B cell (primary cell): ENCODE data around the gene CCHCR1. TPM values are rescaled to one million over a fixed set of nuclear protein-coding genes. Genes with fewer than 3 reads are reported as not detected.

Source experiments
- ATAC-seq: fragments of 200-7000 bp; cut with Tn5 transposase; one replicate; pipeline ENCODE4 v1.10.0; 2021; ENCODE audit warnings: low read depth, mild to moderate bottlenecking, moderate number of reproducible peaks, moderate library complexity
- CTCF ChIA-PET: fragments of 350-600 bp; sonication (Branson Sonifier 250); formaldehyde crosslinking; loops from one replicate; lab custom pipeline; 2021; ENCODE audit warnings: antibody characterized with exemption, inconsistent platforms; lab: Charles Lee
- POLR2A ChIA-PET: fragments of 350-600 bp; sonication (Branson Sonifier 250); formaldehyde crosslinking; loops from one replicate; lab custom pipeline; 2021; ENCODE audit warnings: antibody characterized with exemption; lab: Charles Lee
- DNase-seq: peaks from one replicate; pipeline ENCODE4 v3.0.0; 2013
- H2AFZ ChIP-seq: 2 replicates; pipeline ENCODE4 v1.6.1; 2012; ENCODE audit warnings: mild to moderate bottlenecking, low read depth, low read length; ENCODE audit not compliant: insufficient read depth, poor library complexity, severe bottlenecking
- H3K27ac ChIP-seq, 2 donors: 1 replicate in 1 of 2; 2 replicates in 1 of 2; pipeline ENCODE4 v1.5.1; 2012 to 2013; ENCODE audit warnings: low read length in 2 of 2, mild to moderate bottlenecking in 2 of 2, moderate library complexity in 1 of 2
- H3K27me3 ChIP-seq, 4 experiments: fragments of 200-600 bp in 1 of 4; sonication (generic) in 1 of 4; replicated peaks in 1 of 4; 1 replicate in 2 of 4; 2 replicates in 2 of 4; pipeline versions ENCODE4 v1.6.1 to v1.7.0; 2013 to 2016; ENCODE audit warnings: low read length in 3 of 4, mild to moderate bottlenecking in 2 of 4, mixed read lengths in 1 of 4, moderate library complexity in 1 of 4; ENCODE audit not compliant: insufficient read depth in 4 of 4, control insufficient read depth in 3 of 4; ENCODE audit errors: control extremely low read depth in 1 of 4
- H3K36me3 ChIP-seq, 2 experiments: replicated peaks in 1 of 2; 1 replicate in 1 of 2; 2 replicates in 1 of 2; pipeline versions ENCODE4 v1.6.1 to v1.7.1; 2013; ENCODE audit warnings: low read length in 1 of 2; ENCODE audit not compliant: insufficient read depth in 2 of 2, control insufficient read depth in 1 of 2; ENCODE audit errors: control extremely low read depth in 1 of 2, extremely low read depth in 1 of 2
- H3K4me1 ChIP-seq, 2 donors: fragments of 200-600 bp in 1 of 2; sonication (generic) in 1 of 2; 1 replicate in 1 of 2; 2 replicates in 1 of 2; pipeline versions ENCODE4 v1.5.1 to v1.6.1; 2013 to 2017; ENCODE audit warnings: low read length in 2 of 2; ENCODE audit not compliant: control insufficient read depth in 2 of 2, insufficient read depth in 2 of 2
- H3K4me2 ChIP-seq: replicated peaks from 2 replicates; pipeline ENCODE3; 2012; ENCODE audit warnings: mild to moderate bottlenecking, low read depth, low read length; ENCODE audit not compliant: poor library complexity, severe bottlenecking
- H3K4me3 ChIP-seq, 5 experiments: fragments of 200-600 bp in 1 of 5; sonication (generic) in 1 of 5; 1 replicate in 3 of 5; 2 replicates in 2 of 5; pipeline versions ENCODE4 v1.5.1 to v1.7.0; 2011 to 2016; ENCODE audit warnings: low read length in 4 of 5, mild to moderate bottlenecking in 4 of 5, low read depth in 2 of 5, control low read depth in 1 of 5, moderate library complexity in 1 of 5; ENCODE audit not compliant: insufficient read depth in 1 of 5; ENCODE audit errors: control extremely low read depth in 1 of 5, extremely low read depth in 1 of 5
- H3K79me2 ChIP-seq: fragments of 200-600 bp; sonication (generic); one replicate; pipeline ENCODE4 v1.6.0; 2016; ENCODE audit warnings: low read length; ENCODE audit not compliant: control insufficient read depth, insufficient read depth
- H3K9ac ChIP-seq: fragments of 200-600 bp; sonication (generic); 2 replicates; pipeline ENCODE4 v1.6.1; 2017; ENCODE audit warnings: mild to moderate bottlenecking, low read length, moderate library complexity
- H3K9me3 ChIP-seq, 3 donors: one replicate each; pipeline versions ENCODE4 v1.6.1 to v1.7.1; 2013; ENCODE audit warnings: low read length in 2 of 3; ENCODE audit not compliant: control insufficient read depth in 2 of 3, insufficient read depth in 1 of 3; ENCODE audit errors: control extremely low read depth in 1 of 3
- H4K20me1 ChIP-seq: 2 replicates; pipeline ENCODE4 v1.6.0; 2012; ENCODE audit warnings: mild to moderate bottlenecking, low read length; ENCODE audit not compliant: insufficient read depth, control insufficient read depth, poor library complexity, severe bottlenecking
- H3K27ac Mint-ChIP-seq: one replicate; pipeline ENCODE4 v1.8.0; 2021; ENCODE audit warnings: mixed read lengths
- H3K27me3 Mint-ChIP-seq: one replicate; pipeline ENCODE4 v1.8.0; 2021; ENCODE audit warnings: mixed read lengths
- H3K4me1 Mint-ChIP-seq: one replicate; pipeline ENCODE4 v1.8.0; 2021; ENCODE audit warnings: mixed read lengths
- H3K4me3 Mint-ChIP-seq: one replicate; pipeline ENCODE4 v1.8.0; 2021; ENCODE audit warnings: mixed read lengths
- H3K9me3 Mint-ChIP-seq: one replicate; pipeline ENCODE4 v1.8.0; 2022; ENCODE audit warnings: mixed read lengths; ENCODE audit not compliant: insufficient read depth
- EZH2 ChIP-seq: IDR thresholded peaks from 2 replicates; pipeline ENCODE4 v1.6.1; 2012; ENCODE audit warnings: borderline replicate concordance, low read depth, mild to moderate bottlenecking, moderate library complexity, low read length; ENCODE audit not compliant: insufficient read depth, poor library complexity, severe bottlenecking
- WGBS: methylation state at CpG from one replicate; pipeline ENCODE4 v1.1.5; 2013; ENCODE audit warnings: missing lambda C conversion rate; ENCODE audit not compliant: insufficient coverage; 5-methylcytosine and 5-hydroxymethylcytosine counted together
- intact Hi-C: fragments of 100-400 bp; cut with micrococcal nuclease; formaldehyde crosslinking; loops from one replicate; pipeline ENCODE4 v1.10.0; 2022
- polyA plus RNA-seq: library from polyadenylated mRNA; depleted of rRNA; stranded (reverse); fragments of >200 nt; gene quantifications from 2 replicates; pipeline ENCODE4 v1.2.3, GENCODE V29; 2012
- total RNA-seq, 2 donors: library from RNA; stranded (reverse); fragments of 120-200 nt in 1 of 2; gene quantifications; 1 replicate in 1 of 2; 2 replicates in 1 of 2; pipeline versions ENCODE4 v1.2.3 to v1.2.4, GENCODE V29; 2013 to 2022
- TF ChIP-seq, protein P1 (sequence below): fragments of 200-600 bp; IDR thresholded peaks from one replicate; pipeline ENCODE4 v1.8.0; 2022; ENCODE audit warnings: antibody characterized with exemption, mild to moderate bottlenecking

CCHCR1 gene
- total and polyA plus RNA-seq, 2 donors (not counting 1 experiment from before 2014, with no cell fraction given): 17.0 to 34.7 TPM

DNA sequence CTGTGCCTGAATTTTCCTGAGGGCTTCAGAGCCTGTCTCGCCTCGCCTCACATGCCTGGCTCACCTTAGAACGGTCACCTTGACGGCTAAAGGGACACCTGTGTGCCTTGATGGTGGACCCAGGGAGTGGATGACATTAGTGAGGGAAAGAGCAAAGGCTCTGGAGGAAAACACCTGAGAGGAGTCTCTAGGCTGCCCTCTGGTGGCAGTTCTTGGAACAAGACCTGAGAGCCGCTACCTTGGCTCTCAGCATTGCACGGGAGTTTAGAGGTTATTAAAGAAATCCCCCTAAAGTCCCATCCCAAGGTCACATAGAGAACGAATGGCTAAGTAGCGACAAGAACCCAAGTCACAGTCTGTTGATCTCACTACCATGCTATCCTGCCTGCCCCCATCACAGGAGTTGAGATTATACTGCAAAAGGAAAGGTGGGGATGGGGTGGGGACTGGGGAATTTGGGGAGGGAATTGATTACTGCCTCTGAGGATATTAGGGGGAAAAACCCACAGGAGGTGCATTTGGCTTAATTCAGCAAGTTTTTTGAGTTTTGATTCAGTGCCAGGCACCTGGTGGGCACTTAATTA lies 29.4 kb downstream of the CCHCR1 start:
- Histone ChIP-seq H3K79me2 (no peaks in the 10 kb centered on the region), H3K4me1 (peaks cover 0 to 3% of the 10 kb centered on the region in 2 donors), H3K27me3 (peaks cover 0 to 7% (median under 1%) of the 10 kb centered on the region in 4 experiments), H3K27ac (no peak overlapping the region), H2AFZ (no peak overlapping the region), H4K20me1 (no peaks in the 10 kb centered on the region), H3K4me3 (no peak overlapping the region), H3K9ac (no peak overlapping the region), H3K4me2 (no peak overlapping the region), H3K9me3 (no peaks in the 10 kb centered on the region), H3K36me3 (no peaks in the 10 kb centered on the region)
- ATAC-seq: peak; percentile 75
- intact Hi-C loops: no loop called here
- no peak overlapping the region for H3K27ac Mint-ChIP-seq
- H3K9me3 Mint-ChIP-seq: no peaks in the 10 kb centered on the region
- H3K4me1 Mint-ChIP-seq: peaks cover 4% of the 10 kb centered on the region
- no peak for TF ChIP-seq EZH2
- TF ChIP-seq, protein P1, sequence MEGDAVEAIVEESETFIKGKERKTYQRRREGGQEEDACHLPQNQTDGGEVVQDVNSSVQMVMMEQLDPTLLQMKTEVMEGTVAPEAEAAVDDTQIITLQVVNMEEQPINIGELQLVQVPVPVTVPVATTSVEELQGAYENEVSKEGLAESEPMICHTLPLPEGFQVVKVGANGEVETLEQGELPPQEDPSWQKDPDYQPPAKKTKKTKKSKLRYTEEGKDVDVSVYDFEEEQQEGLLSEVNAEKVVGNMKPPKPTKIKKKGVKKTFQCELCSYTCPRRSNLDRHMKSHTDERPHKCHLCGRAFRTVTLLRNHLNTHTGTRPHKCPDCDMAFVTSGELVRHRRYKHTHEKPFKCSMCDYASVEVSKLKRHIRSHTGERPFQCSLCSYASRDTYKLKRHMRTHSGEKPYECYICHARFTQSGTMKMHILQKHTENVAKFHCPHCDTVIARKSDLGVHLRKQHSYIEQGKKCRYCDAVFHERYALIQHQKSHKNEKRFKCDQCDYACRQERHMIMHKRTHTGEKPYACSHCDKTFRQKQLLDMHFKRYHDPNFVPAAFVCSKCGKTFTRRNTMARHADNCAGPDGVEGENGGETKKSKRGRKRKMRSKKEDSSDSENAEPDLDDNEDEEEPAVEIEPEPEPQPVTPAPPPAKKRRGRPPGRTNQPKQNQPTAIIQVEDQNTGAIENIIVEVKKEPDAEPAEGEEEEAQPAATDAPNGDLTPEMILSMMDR: peak; percentile 91
- peaks cover 19% of the 10 kb centered on the region for H3K27me3 Mint-ChIP-seq
- POLR2A ChIA-PET: interaction anchor here (1.3 kb wide), 1 partner anchor 9 kb away, joined by 3 read pairs; no protein-coding TSS in a partner anchor
- WGBS: 15% methylated on average over 4 of the region's 8 CpGs
- CTCF ChIA-PET: interaction anchor here (0.7 to 4.0 kb wide), 12 partner anchors 8 to 251 kb away, joined by 3 to 26 read pairs (median 4); no protein-coding TSS in a partner anchor
- H3K4me3 Mint-ChIP-seq: no peak overlapping the region
- peak; percentile 79 for DNase-seq
